HEK293 (cell line): ENCODE results near the gene THEM5.

ENCODE experiments used
- CTCF ChIA-PET: fragments of 350-600 bp; formaldehyde crosslinking; extraction: SDS; loops from one replicate; lab custom pipeline; 2021; ENCODE audit warnings: antibody characterized with exemption; lab: Yijun Ruan, JAX
- POLR2A ChIA-PET: fragments of 300-600 bp; formaldehyde crosslinking; extraction: SDS; loops from one replicate; lab custom pipeline; 2020; ENCODE audit warnings: antibody characterized with exemption, inconsistent platforms; lab: Yijun Ruan, JAX
- H3K27ac ChIP-seq: fragments of 200-500 bp; sonication (Bioruptor generic); 2 replicates; pipeline ENCODE4 v1.5.1; 2014; ENCODE audit warnings: low read depth, low read length, control low read depth, inconsistent platforms; ENCODE audit errors: extremely low read depth
- H3K36me3 ChIP-seq, 2 experiments: fragments of 200-500 bp in 1 of 2; sonication (Bioruptor generic) in 1 of 2; 1 replicate in 1 of 2; 2 replicates in 1 of 2; pipeline ENCODE4 v1.5.1; 2014 to 2017; ENCODE audit warnings: inconsistent platforms in 2 of 2, low read length in 2 of 2; ENCODE audit not compliant: control insufficient read depth in 2 of 2, insufficient read depth in 1 of 2
- H3K4me1 ChIP-seq: fragments of 200-500 bp; sonication (Bioruptor generic); 2 replicates; pipeline ENCODE4 v1.5.1; 2014; ENCODE audit warnings: mild to moderate bottlenecking, low read length, inconsistent platforms; ENCODE audit not compliant: control insufficient read depth, insufficient read depth
- H3K4me3 ChIP-seq: 2 replicates; pipeline ENCODE4 v1.5.1; 2011; ENCODE audit warnings: low read depth, mild to moderate bottlenecking, control low read depth, low read length, moderate library complexity
- H3K9me3 ChIP-seq: fragments of 200-500 bp; sonication (Bioruptor generic); 2 replicates; pipeline ENCODE4 v1.5.1; 2014; ENCODE audit warnings: low read depth, low read length, inconsistent platforms; ENCODE audit not compliant: control insufficient read depth, insufficient read depth
- YY1 ChIP-seq: fragments of 450-650 bp; formaldehyde crosslinking; IDR thresholded peaks from 2 replicates; pipeline ENCODE4 v1.5.1; 2018; ENCODE audit warnings: missing biosample characterization, missing genetic modification characterization
- ZBTB17 ChIP-seq: fragments of 450-650 bp; formaldehyde crosslinking; IDR thresholded peaks from 2 replicates; pipeline ENCODE4 v1.5.1; 2016; ENCODE audit warnings: missing biosample characterization, missing genetic modification characterization
- ZNF2 ChIP-seq: fragments of 450-650 bp; formaldehyde crosslinking; IDR thresholded peaks from 2 replicates; pipeline ENCODE4 v1.5.1; 2016; ENCODE audit warnings: missing biosample characterization, missing genetic modification characterization
- ZNF302 ChIP-seq: fragments of 450-650 bp; formaldehyde crosslinking; IDR thresholded peaks from 2 replicates; pipeline ENCODE4 v1.5.1; 2016; ENCODE audit warnings: missing biosample characterization, missing genetic modification characterization, low read depth
- ZNF341 ChIP-seq: fragments of 450-650 bp; formaldehyde crosslinking; IDR thresholded peaks from 2 replicates; pipeline ENCODE4; 2016; ENCODE audit warnings: low read depth, missing biosample characterization, missing genetic modification characterization
- ZNF510 ChIP-seq: fragments of 450-650 bp; formaldehyde crosslinking; IDR thresholded peaks from 2 replicates; pipeline ENCODE4 v1.5.1; 2018; ENCODE audit warnings: mild to moderate bottlenecking, missing genetic modification characterization, missing biosample characterization; ENCODE audit not compliant: insufficient replicate concordance
- ZNF624 ChIP-seq: fragments of 450-650 bp; formaldehyde crosslinking; IDR thresholded peaks from 2 replicates; pipeline ENCODE4 v1.5.1; 2017; ENCODE audit warnings: missing biosample characterization, missing genetic modification characterization
- TF ChIP-seq, protein P1 (sequence below): IDR thresholded peaks from 2 replicates; pipeline ENCODE4 v1.6.1; 2011; ENCODE audit warnings: mild to moderate bottlenecking, low read depth, low read length, borderline replicate concordance
- TF ChIP-seq, protein P2 (sequence below): fragments of 450-650 bp; formaldehyde crosslinking; IDR thresholded peaks from 2 replicates; pipeline ENCODE4 v1.5.1; 2017; ENCODE audit warnings: missing biosample characterization, missing genetic modification characterization
- TF ChIP-seq, protein P3 (sequence below): fragments of 450-650 bp; formaldehyde crosslinking; IDR thresholded peaks from 2 replicates; pipeline ENCODE4 v1.5.1; 2016; ENCODE audit warnings: missing biosample characterization, missing genetic modification characterization, low read depth
- TF ChIP-seq, protein P4 (sequence below): fragments of 450-650 bp; formaldehyde crosslinking; IDR thresholded peaks from 2 replicates; pipeline ENCODE4 v1.5.1; 2017; ENCODE audit warnings: missing biosample characterization, missing genetic modification characterization
- TF ChIP-seq, protein P5 (sequence below): fragments of 450-650 bp; formaldehyde crosslinking; optimal IDR thresholded peaks from 2 replicates; pipeline ENCODE3; 2016; ENCODE audit warnings: missing biosample characterization, mild to moderate bottlenecking, missing genetic modification characterization

The THEM5 gene

DNA sequence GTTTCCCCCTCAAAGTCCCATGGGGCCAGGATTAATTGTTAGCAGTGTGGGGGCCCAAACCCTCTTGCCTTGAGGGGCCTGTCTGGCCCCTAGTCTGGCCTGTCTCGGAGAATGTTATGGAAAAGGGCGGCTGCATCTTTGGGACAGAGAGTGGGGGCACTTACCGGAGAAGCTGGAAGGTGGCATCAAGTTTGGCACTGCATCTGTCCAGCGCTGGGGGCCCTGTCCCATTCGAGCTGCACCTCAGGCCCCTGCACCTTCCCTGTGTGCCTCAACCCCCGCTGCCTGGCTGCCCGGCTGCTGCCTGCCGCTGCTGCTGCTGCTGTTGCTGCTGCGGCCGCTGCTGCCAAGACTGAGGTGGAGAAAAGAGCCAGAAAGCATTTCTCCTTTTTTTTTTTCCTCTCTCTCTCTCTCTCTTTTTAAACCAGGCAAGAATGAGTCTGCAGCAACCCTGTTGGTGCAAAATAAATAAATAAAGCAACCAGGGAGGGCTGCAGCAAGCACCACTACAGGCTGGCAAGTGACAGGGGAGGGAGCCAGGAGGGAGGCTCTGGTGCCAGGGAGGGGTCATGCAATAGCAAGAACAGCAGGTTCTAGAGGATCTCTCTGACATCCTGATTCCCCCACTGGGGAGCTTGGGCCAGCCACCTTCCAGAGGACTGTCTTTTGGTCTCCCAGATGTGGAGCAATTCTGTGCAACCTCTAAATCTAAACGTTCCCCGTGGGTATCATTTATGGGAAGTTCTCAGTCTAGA, 48.3 kb downstream of the THEM5 start, which contains the start of gene LINGO4:
Gene LINGO4, minus strand, starts transcription at position 354 of the 755 bp plus-strand sequence. CDS start 2,715 bp downstream, outside the sequence.
- H3K36me3 ChIP-seq: no peaks in the 10 kb centered on the region
- CTCF ChIA-PET: no interaction called here
- TF ChIP-seq, protein P1, sequence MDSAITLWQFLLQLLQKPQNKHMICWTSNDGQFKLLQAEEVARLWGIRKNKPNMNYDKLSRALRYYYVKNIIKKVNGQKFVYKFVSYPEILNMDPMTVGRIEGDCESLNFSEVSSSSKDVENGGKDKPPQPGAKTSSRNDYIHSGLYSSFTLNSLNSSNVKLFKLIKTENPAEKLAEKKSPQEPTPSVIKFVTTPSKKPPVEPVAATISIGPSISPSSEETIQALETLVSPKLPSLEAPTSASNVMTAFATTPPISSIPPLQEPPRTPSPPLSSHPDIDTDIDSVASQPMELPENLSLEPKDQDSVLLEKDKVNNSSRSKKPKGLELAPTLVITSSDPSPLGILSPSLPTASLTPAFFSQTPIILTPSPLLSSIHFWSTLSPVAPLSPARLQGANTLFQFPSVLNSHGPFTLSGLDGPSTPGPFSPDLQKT: no peak
- TF ChIP-seq ZNF510 (no peak), ZNF341 (peak; percentile 74), ZNF2 (tag by site-specific recombination) (no peak), ZNF302 (tag by site-specific recombination) (no peak), ZNF624 (tag by site-specific recombination) (no peak), YY1 (no peak)
- TF ChIP-seq, protein P2, sequence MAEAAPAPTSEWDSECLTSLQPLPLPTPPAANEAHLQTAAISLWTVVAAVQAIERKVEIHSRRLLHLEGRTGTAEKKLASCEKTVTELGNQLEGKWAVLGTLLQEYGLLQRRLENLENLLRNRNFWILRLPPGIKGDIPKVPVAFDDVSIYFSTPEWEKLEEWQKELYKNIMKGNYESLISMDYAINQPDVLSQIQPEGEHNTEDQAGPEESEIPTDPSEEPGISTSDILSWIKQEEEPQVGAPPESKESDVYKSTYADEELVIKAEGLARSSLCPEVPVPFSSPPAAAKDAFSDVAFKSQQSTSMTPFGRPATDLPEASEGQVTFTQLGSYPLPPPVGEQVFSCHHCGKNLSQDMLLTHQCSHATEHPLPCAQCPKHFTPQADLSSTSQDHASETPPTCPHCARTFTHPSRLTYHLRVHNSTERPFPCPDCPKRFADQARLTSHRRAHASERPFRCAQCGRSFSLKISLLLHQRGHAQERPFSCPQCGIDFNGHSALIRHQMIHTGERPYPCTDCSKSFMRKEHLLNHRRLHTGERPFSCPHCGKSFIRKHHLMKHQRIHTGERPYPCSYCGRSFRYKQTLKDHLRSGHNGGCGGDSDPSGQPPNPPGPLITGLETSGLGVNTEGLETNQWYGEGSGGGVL (tag by site-specific recombination): 0 out of 2 replicates have a peak, but pooled peaks have one; percentile 20
- TF ChIP-seq, protein P3, sequence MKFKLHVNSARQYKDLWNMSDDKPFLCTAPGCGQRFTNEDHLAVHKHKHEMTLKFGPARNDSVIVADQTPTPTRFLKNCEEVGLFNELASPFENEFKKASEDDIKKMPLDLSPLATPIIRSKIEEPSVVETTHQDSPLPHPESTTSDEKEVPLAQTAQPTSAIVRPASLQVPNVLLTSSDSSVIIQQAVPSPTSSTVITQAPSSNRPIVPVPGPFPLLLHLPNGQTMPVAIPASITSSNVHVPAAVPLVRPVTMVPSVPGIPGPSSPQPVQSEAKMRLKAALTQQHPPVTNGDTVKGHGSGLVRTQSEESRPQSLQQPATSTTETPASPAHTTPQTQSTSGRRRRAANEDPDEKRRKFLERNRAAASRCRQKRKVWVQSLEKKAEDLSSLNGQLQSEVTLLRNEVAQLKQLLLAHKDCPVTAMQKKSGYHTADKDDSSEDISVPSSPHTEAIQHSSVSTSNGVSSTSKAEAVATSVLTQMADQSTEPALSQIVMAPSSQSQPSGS (tag by site-specific recombination): no peak
- TF ChIP-seq, protein P4, sequence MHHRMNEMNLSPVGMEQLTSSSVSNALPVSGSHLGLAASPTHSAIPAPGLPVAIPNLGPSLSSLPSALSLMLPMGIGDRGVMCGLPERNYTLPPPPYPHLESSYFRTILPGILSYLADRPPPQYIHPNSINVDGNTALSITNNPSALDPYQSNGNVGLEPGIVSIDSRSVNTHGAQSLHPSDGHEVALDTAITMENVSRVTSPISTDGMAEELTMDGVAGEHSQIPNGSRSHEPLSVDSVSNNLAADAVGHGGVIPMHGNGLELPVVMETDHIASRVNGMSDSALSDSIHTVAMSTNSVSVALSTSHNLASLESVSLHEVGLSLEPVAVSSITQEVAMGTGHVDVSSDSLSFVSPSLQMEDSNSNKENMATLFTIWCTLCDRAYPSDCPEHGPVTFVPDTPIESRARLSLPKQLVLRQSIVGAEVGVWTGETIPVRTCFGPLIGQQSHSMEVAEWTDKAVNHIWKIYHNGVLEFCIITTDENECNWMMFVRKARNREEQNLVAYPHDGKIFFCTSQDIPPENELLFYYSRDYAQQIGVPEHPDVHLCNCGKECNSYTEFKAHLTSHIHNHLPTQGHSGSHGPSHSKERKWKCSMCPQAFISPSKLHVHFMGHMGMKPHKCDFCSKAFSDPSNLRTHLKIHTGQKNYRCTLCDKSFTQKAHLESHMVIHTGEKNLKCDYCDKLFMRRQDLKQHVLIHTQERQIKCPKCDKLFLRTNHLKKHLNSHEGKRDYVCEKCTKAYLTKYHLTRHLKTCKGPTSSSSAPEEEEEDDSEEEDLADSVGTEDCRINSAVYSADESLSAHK: no peak

DNA sequence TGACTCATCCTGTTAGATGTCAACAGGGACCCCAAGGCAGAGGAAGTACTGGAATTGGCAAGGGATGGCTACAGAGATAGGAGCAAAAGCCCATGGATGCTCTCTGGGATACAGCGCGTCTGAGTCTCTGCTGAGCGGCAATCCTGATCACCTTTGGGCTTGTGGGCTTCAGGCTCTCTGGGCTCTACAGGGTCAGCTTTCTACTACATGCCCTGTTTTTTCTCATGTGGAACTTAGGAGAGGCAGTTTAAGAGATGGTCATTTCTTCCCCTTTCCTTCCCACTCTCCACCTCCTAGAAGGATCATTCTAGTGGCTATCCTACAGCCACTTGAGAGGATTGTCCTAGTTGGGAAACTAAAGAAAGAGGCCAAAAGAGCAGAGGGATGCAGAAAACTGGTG, 49.6 kb downstream of the THEM5 start:
- H3K4me3 ChIP-seq: no peak overlapping the region
- POLR2A ChIA-PET: no interaction called here
- no peaks in the 10 kb centered on the region for H3K4me1 ChIP-seq
- H3K9me3 ChIP-seq: no peaks in the 10 kb centered on the region
- CTCF ChIA-PET: interaction anchor here (0.8 kb wide), 1 partner anchor 24 kb away, joined by 4 read pairs; no protein-coding TSS in a partner anchor
- no peaks in the 10 kb centered on the region for H3K36me3 ChIP-seq
- H3K27ac ChIP-seq: no peak overlapping the region
- peak; percentile 96 for TF ChIP-seq ZBTB17 (tag by site-specific recombination)
- TF ChIP-seq, protein P5, sequence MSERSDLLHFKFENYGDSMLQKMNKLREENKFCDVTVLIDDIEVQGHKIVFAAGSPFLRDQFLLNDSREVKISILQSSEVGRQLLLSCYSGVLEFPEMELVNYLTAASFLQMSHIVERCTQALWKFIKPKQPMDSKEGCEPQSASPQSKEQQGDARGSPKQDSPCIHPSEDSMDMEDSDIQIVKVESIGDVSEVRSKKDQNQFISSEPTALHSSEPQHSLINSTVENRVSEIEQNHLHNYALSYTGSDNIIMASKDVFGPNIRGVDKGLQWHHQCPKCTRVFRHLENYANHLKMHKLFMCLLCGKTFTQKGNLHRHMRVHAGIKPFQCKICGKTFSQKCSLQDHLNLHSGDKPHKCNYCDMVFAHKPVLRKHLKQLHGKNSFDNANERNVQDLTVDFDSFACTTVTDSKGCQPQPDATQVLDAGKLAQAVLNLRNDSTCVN (tag by site-specific recombination): no peak

More for the DNA sequence above, 48.3 kb downstream of the THEM5 start, which contains the start of gene LINGO4:
- H3K4me3 ChIP-seq: no peak within 1 kb of the TSS
- no peaks in the 10 kb centered on the region for H3K4me1 ChIP-seq
- POLR2A ChIA-PET: no interaction called here
- H3K27ac ChIP-seq: no peak within 1 kb of the TSS
- H3K9me3 ChIP-seq: no peaks in the 10 kb centered on the region
